Endothelial cell of umbilical vein (primary cell): ENCODE data around the gene PSME4. TPM values are rescaled to one million over a fixed set of nuclear protein-coding genes. Genes with fewer than 3 reads are reported as not detected.

Experiments used
- Bru-seq: library from RNA; stranded (reverse); fragments of 400-500 nt; gene quantifications from one replicate; lab custom pipeline; 2021; lab: Mats Ljungman, UMichigan
- BruChase-seq, 2 experiments: library from RNA; stranded (reverse); fragments of 400-500 nt; gene quantifications; one replicate each; lab custom pipeline; 2021; lab: Mats Ljungman, UMichigan
- BruUV-seq: library from RNA; stranded (reverse); fragments of 400-500 nt; replicated peaks from 2 replicates; lab custom pipeline; 2021; lab: Mats Ljungman, UMichigan
- CTCF ChIA-PET: fragments of 300-600, 350-600 bp; sonication (Branson Sonifier 250); formaldehyde crosslinking; loops from one replicate; lab custom pipeline; 2021; ENCODE audit warnings: antibody characterized with exemption, inconsistent platforms; lab: Charles Lee
- POLR2A ChIA-PET: fragments of 300-600, 350-600 bp; sonication (Branson Sonifier 250); formaldehyde crosslinking; loops from one replicate; lab custom pipeline; 2021; ENCODE audit warnings: antibody characterized with exemption, inconsistent platforms; lab: Charles Lee
- DNase-seq: peaks from one replicate; pipeline ENCODE4 v3.0.0-alpha.2; 2011; ENCODE audit warnings: low read depth, low spot score
- FAIRE-seq: peaks from 2 replicates; lab custom pipeline; 2011; peaks lifted over from hg19 to GRCh38; lab: Jason Lieb, UNC
- H2AFZ ChIP-seq: 2 replicates; pipeline ENCODE4 v1.6.0; 2012; ENCODE audit warnings: low read depth, low read length, control low read depth, inconsistent platforms
- H3K27ac ChIP-seq: 2 replicates; pipeline ENCODE4 v1.5.1; 2011; ENCODE audit warnings: low read depth, mild to moderate bottlenecking, control low read depth, low read length, moderate library complexity; ENCODE audit not compliant: insufficient read depth
- H3K27me3 ChIP-seq, 2 experiments: 2 replicates each; pipeline versions ENCODE4 v1.6.0 to v1.6.1; 2011; ENCODE audit warnings: low read length in 2 of 2, mixed read lengths in 1 of 2; ENCODE audit not compliant: control insufficient read depth in 2 of 2, insufficient read depth in 2 of 2
- H3K36me3 ChIP-seq, 2 experiments: 2 replicates in 1 of 2; 3 replicates in 1 of 2; pipeline ENCODE4 v1.5.1; 2011; ENCODE audit warnings: low read length in 2 of 2, mild to moderate bottlenecking in 1 of 2, moderate library complexity in 1 of 2; ENCODE audit not compliant: control insufficient read depth in 2 of 2, insufficient read depth in 2 of 2; ENCODE audit errors: extremely low read depth in 1 of 2
- H3K4me1 ChIP-seq: 3 replicates; pipeline ENCODE4 v1.5.1; 2011; ENCODE audit warnings: mild to moderate bottlenecking, low read length; ENCODE audit not compliant: control insufficient read depth, insufficient read depth; ENCODE audit errors: extremely low read depth
- H3K4me2 ChIP-seq: 2 replicates; pipeline ENCODE4 v1.6.1; 2011; ENCODE audit warnings: low read length, control low read depth, mixed read lengths; ENCODE audit not compliant: insufficient read depth
- H3K4me3 ChIP-seq, 3 experiments: fragments of 200-600 bp in 1 of 3; sonication (generic), shearing (Covaris generic) in 1 of 3; replicated peaks in 1 of 3; 2 replicates each; pipeline ENCODE4 v1.5.1; 2011 to 2016; ENCODE audit warnings: control low read depth in 3 of 3, low read length in 3 of 3, mild to moderate bottlenecking in 2 of 3, inconsistent platforms in 1 of 3, low read depth in 1 of 3, moderate library complexity in 1 of 3; ENCODE audit not compliant: insufficient read depth in 1 of 3
- H3K79me2 ChIP-seq: 2 replicates; pipeline ENCODE4 v1.6.0; 2012; ENCODE audit warnings: low read length, inconsistent platforms; ENCODE audit not compliant: control insufficient read depth, insufficient read depth
- H3K9ac ChIP-seq: replicated peaks from 2 replicates; pipeline ENCODE3; 2011; ENCODE audit warnings: low read length, control low read depth; ENCODE audit not compliant: insufficient read depth; ENCODE audit errors: extremely low read depth
- H3K9me1 ChIP-seq: replicated peaks from 3 replicates; pipeline ENCODE4 v1.6.0; 2011; ENCODE audit warnings: mild to moderate bottlenecking, low read length; ENCODE audit not compliant: control insufficient read depth, insufficient read depth; ENCODE audit errors: extremely low read depth
- H3K9me3 ChIP-seq: replicated peaks from 2 replicates; pipeline ENCODE4 v1.5.1; 2012; ENCODE audit warnings: low read length, inconsistent platforms; ENCODE audit not compliant: control insufficient read depth, insufficient read depth
- H4K20me1 ChIP-seq: replicated peaks from 2 replicates; pipeline ENCODE3; 2011; ENCODE audit warnings: mild to moderate bottlenecking, low read length; ENCODE audit not compliant: control insufficient read depth, insufficient read depth; ENCODE audit errors: extremely low read depth
- EZH2 ChIP-seq: IDR thresholded peaks from 2 replicates; pipeline ENCODE4 v1.6.1; 2012; ENCODE audit warnings: borderline replicate concordance, low read depth, mild to moderate bottlenecking, moderate library complexity, low read length, inconsistent platforms; ENCODE audit not compliant: severe bottlenecking
- FOS ChIP-seq: IDR thresholded peaks from 2 replicates; pipeline ENCODE4 v1.6.1; 2011; ENCODE audit warnings: mild to moderate bottlenecking, low read length, moderate library complexity, borderline replicate concordance; ENCODE audit not compliant: insufficient read depth
- GATA2 ChIP-seq: IDR thresholded peaks from 2 replicates; pipeline ENCODE4 v1.7.0; 2011; ENCODE audit warnings: low read depth, mild to moderate bottlenecking, moderate library complexity, mixed read lengths, low read length; ENCODE audit not compliant: insufficient read length, insufficient read depth
- JUN ChIP-seq: IDR thresholded peaks from 2 replicates; pipeline ENCODE4 v1.6.1; 2011; ENCODE audit warnings: borderline replicate concordance, low read depth; ENCODE audit not compliant: insufficient read length, insufficient read depth
- MYC ChIP-seq: IDR thresholded peaks from one replicate; pipeline ENCODE4 v1.6.1; 2011; ENCODE audit warnings: mild to moderate bottlenecking, low read depth, low read length
- POLR2A ChIP-seq: IDR thresholded peaks from 2 replicates; pipeline ENCODE4 v1.6.1; 2012; ENCODE audit warnings: low read depth, mild to moderate bottlenecking, control low read depth, low read length
- POLR2AphosphoS5 ChIP-seq: IDR thresholded peaks from 2 replicates; pipeline ENCODE4 v1.6.1; 2012; ENCODE audit warnings: low read depth, mild to moderate bottlenecking, control low read depth, low read length, moderate library complexity; ENCODE audit not compliant: insufficient read depth
- dilution Hi-C: fragments of 300-500 bp; cut with MboI; formaldehyde crosslinking; loops from one replicate; pipeline ENCODE4 v1.15.0; 2019; ENCODE audit warnings: low sequenced_read_pairs; ENCODE audit not compliant: extremely low pct_ligation_motif_present
- intact Hi-C: fragments of 100-400 bp; cut with micrococcal nuclease; formaldehyde crosslinking; loops from one replicate; pipeline ENCODE4 v1.10.0; 2022
- long read RNA-seq: library from polyadenylated mRNA; stranded (forward); transcript quantifications from one replicate; pipeline ENCODE4 v2.0.0, GENCODE V29; 2021
- polyA minus RNA-seq, 3 experiments: library from RNA; depleted of rRNA, polyadenylated mRNA; stranded (reverse); fragments of >200 nt; gene quantifications; 1 replicate in 1 of 3; 2 replicates in 2 of 3; pipeline ENCODE4 v1.2.3, GENCODE V29; 2011
- polyA plus RNA-seq, 4 experiments: library from polyadenylated mRNA; depleted of rRNA in 3 of 4; stranded (reverse) in 3 of 4; unstranded in 1 of 4; fragments of >200 nt; gene quantifications; 2 replicates each; pipeline versions ENCODE4 v1.2.1 to v1.2.3, GENCODE V29; 2011 to 2012; ENCODE audit warnings: missing spikeins in 1 of 4
- total RNA-seq: library from RNA; stranded (reverse); gene quantifications from 2 replicates; pipeline ENCODE4 v1.2.3, GENCODE V29; 2021
- TF ChIP-seq, protein P1 (sequence below): IDR thresholded peaks from 2 replicates; pipeline ENCODE4 v1.6.1; 2011; ENCODE audit not compliant: insufficient read depth, insufficient read length
- TF ChIP-seq, protein P2 (sequence below), 2 donors: IDR thresholded peaks; 1 replicate in 1 of 2; 2 replicates in 1 of 2; pipeline ENCODE4 v1.5.1; 2011; ENCODE audit warnings: low read length in 2 of 2, mild to moderate bottlenecking in 2 of 2, moderate library complexity in 2 of 2, control low read depth in 1 of 2, inconsistent platforms in 1 of 2, low read depth in 1 of 2; ENCODE audit not compliant: insufficient read depth in 1 of 2; ENCODE audit errors: extremely low read depth in 1 of 2

Gene PSME4, protein sequence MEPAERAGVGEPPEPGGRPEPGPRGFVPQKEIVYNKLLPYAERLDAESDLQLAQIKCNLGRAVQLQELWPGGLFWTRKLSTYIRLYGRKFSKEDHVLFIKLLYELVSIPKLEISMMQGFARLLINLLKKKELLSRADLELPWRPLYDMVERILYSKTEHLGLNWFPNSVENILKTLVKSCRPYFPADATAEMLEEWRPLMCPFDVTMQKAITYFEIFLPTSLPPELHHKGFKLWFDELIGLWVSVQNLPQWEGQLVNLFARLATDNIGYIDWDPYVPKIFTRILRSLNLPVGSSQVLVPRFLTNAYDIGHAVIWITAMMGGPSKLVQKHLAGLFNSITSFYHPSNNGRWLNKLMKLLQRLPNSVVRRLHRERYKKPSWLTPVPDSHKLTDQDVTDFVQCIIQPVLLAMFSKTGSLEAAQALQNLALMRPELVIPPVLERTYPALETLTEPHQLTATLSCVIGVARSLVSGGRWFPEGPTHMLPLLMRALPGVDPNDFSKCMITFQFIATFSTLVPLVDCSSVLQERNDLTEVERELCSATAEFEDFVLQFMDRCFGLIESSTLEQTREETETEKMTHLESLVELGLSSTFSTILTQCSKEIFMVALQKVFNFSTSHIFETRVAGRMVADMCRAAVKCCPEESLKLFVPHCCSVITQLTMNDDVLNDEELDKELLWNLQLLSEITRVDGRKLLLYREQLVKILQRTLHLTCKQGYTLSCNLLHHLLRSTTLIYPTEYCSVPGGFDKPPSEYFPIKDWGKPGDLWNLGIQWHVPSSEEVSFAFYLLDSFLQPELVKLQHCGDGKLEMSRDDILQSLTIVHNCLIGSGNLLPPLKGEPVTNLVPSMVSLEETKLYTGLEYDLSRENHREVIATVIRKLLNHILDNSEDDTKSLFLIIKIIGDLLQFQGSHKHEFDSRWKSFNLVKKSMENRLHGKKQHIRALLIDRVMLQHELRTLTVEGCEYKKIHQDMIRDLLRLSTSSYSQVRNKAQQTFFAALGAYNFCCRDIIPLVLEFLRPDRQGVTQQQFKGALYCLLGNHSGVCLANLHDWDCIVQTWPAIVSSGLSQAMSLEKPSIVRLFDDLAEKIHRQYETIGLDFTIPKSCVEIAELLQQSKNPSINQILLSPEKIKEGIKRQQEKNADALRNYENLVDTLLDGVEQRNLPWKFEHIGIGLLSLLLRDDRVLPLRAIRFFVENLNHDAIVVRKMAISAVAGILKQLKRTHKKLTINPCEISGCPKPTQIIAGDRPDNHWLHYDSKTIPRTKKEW (N-terminal part only)
- total RNA-seq (82.6 and 83.4 TPM in 2 replicates), polyA plus RNA-seq (24.7 TPM in 2 replicates), polyA minus RNA-seq (63.8 and 69.2 TPM in 2 replicates), Bru-seq, nascent RNA (percentile 94 among the genes with signal in this experiment), BruChase-seq, experiment 1, labeled RNA remaining after a 6-hour chase (percentile 92 among the genes with signal in this experiment), BruChase-seq, experiment 2, labeled RNA remaining after a 2-hour chase (percentile 94 among the genes with signal in this experiment)
- polyA plus RNA-seq (2011; cell fraction: cytosol; rRNA removed) = 28.5 and 30.3 TPM in 2 replicates
- 86.5 and 86.7 TPM in 2 replicates for polyA plus RNA-seq (2011; cell fraction: nucleus; rRNA removed)
- 49.3 and 72.3 TPM in 2 replicates for polyA plus RNA-seq (2012)
- 37.9 TPM for polyA minus RNA-seq (2011; cell fraction: cytosol; rRNA and poly(A)+ RNA removed)
- 105 and 142 TPM in 2 replicates for polyA minus RNA-seq (2011; cell fraction: nucleus; rRNA and poly(A)+ RNA removed)
- long read RNA-seq, partial matches to known transcripts = 11 of 14 reads
- long read RNA-seq, other reads (novel, unspliced or antisense) = 3 of 14 reads

DNA sequence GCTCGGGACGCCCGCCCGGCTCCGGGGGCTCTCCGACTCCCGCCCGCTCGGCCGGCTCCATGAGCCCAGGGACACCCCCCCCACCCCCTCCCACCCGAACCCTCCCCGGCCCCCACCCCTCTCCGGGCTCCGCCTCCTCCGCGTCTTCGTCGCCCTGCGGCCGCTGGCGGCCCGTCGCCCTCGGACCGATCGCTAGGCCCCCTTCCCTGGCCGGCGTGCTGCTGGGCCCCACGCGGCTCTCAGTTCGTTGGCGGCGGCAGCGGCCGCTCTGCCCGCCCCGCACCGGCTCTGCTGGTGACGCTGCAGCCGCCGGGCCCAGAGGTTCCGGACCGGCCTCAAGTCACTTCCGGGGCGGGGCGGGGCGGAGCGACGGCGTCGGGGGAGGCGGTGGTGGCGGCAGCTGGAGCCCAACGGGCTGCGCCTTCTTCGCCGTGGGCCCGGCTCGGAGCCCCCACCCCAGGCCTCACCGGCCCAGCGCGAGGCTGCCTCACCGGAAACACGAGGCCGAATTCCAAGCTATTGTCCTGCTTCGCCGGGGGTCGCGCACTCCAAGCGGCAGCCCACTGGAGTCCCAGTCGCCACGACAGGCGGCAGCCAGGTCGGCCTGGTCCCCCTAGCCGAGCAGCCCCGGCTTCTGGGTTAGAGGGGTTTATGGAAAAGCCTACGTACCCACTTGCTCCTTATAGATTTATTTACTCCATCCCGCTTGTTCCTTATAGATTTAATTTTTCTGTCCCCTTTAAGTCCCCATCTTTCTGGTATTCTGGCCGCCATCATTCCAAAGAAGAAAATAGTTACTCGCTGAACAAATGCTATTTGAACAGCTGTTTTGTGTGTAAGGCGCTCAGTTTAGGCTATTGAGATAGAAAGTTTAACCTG is at the start of gene PSME4:
PSME4 (minus strand) TSS at position 270 of the 879 bp plus-strand sequence; CDS start at position 61, 209 bp downstream.
- POLR2A ChIA-PET = interaction anchor here (1.0 to 1.4 kb wide), 6 partner anchors 9 to 133 kb away, joined by 3 to 4 read pairs (median 3); no protein-coding TSS in a partner anchor
- CTCF ChIA-PET = interaction anchor here (1.4 kb wide), 1 partner anchor 136 kb away, joined by 5 read pairs; no protein-coding TSS in a partner anchor
- H3K4me1 ChIP-seq = peaks cover 17% of the 10 kb centered on the region
- no peaks in the 10 kb centered on the region for H4K20me1 ChIP-seq
- no peaks in the 10 kb centered on the region for H3K9me3 ChIP-seq
- no peaks in the 10 kb centered on the region for H3K36me3 ChIP-seq
- no peaks in the 10 kb centered on the region for H3K27me3 ChIP-seq
- peak within 1 kb of the TSS; percentile 91 for H3K9ac ChIP-seq
- H3K4me3 ChIP-seq = peak within 1 kb of the TSS; percentile 73 to 94 (median 93)
- peak within 1 kb of the TSS; percentile 100 for H3K4me2 ChIP-seq
- peak within 1 kb of the TSS; percentile 86 for H3K27ac ChIP-seq
- FAIRE-seq (peak; percentile 88), DNase-seq (peak; percentile 90)
- TF ChIP-seq, protein P1, sequence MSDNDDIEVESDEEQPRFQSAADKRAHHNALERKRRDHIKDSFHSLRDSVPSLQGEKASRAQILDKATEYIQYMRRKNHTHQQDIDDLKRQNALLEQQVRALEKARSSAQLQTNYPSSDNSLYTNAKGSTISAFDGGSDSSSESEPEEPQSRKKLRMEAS = peak; percentile 59
- TF ChIP-seq, protein P2, sequence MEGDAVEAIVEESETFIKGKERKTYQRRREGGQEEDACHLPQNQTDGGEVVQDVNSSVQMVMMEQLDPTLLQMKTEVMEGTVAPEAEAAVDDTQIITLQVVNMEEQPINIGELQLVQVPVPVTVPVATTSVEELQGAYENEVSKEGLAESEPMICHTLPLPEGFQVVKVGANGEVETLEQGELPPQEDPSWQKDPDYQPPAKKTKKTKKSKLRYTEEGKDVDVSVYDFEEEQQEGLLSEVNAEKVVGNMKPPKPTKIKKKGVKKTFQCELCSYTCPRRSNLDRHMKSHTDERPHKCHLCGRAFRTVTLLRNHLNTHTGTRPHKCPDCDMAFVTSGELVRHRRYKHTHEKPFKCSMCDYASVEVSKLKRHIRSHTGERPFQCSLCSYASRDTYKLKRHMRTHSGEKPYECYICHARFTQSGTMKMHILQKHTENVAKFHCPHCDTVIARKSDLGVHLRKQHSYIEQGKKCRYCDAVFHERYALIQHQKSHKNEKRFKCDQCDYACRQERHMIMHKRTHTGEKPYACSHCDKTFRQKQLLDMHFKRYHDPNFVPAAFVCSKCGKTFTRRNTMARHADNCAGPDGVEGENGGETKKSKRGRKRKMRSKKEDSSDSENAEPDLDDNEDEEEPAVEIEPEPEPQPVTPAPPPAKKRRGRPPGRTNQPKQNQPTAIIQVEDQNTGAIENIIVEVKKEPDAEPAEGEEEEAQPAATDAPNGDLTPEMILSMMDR (IDR thresholded peaks at IDR 0.05; ENCODE audit: extremely low read depth in 1 of 2, insufficient read depth in 1 of 2, low read depth in 1 of 2, low read length in 2 of 2) = no peak
- peak; percentile 91 for TF ChIP-seq POLR2A
- no peak for TF ChIP-seq JUN
- TF ChIP-seq MYC = no peak
- TF ChIP-seq POLR2AphosphoS5 = peak; percentile 98
- no peak for TF ChIP-seq FOS
- no peak for TF ChIP-seq EZH2
- no peak for TF ChIP-seq GATA2
- H3K79me2 ChIP-seq = peaks cover 46% of the 10 kb centered on the region
- dilution Hi-C loops = no loop called here
- no peaks in the 10 kb centered on the region for H3K9me1 ChIP-seq
- TSS peak; percentile 91 for BruUV-seq
- intact Hi-C loops = loop anchor here (2.0 kb wide), 1 partner anchor 132 kb away; no protein-coding TSS in a partner anchor
- peak within 1 kb of the TSS; percentile 10 for H2AFZ ChIP-seq
